BJ (cell line): ENCODE measurements around the gene CTNNBIP1. TPM values are rescaled to one million over a fixed set of nuclear protein-coding genes. Genes with fewer than 3 reads are reported as not detected.

Experiments
- CTCF ChIA-PET: fragments of 350-600 bp; formaldehyde crosslinking; extraction: SDS; loops from one replicate; lab custom pipeline; 2021; ENCODE audit warnings: antibody characterized with exemption, inconsistent platforms; lab: Yijun Ruan, JAX
- POLR2A ChIA-PET: fragments of 300-600 bp; sonication (Branson Sonifier 250); formaldehyde crosslinking; extraction: SDS; loops from one replicate; lab custom pipeline; 2021; ENCODE audit warnings: antibody characterized with exemption; lab: Charles Lee
- DNase-seq: peaks from one replicate; pipeline ENCODE4 v3.0.0-alpha.2; 2011; ENCODE audit warnings: low read depth
- H3K27me3 ChIP-seq: 2 replicates; pipeline ENCODE4 v1.6.0; 2011; ENCODE audit warnings: low read length; ENCODE audit not compliant: control insufficient read depth, insufficient read depth
- H3K36me3 ChIP-seq: 2 replicates; pipeline ENCODE4 v1.5.1; 2011; ENCODE audit warnings: low read length; ENCODE audit not compliant: control insufficient read depth, insufficient read depth
- H3K4me3 ChIP-seq: 2 replicates; pipeline ENCODE4 v1.5.1; 2011; ENCODE audit warnings: low read depth, mild to moderate bottlenecking, control low read depth, low read length
- polyA plus RNA-seq: library from polyadenylated mRNA; depleted of rRNA; stranded (reverse); fragments of >200 nt; gene quantifications from 2 replicates; pipeline ENCODE4 v1.2.3, GENCODE V29; 2011
- TF ChIP-seq, protein P1 (sequence below): IDR thresholded peaks from 2 replicates; pipeline ENCODE4 v1.5.1; 2011; ENCODE audit warnings: low read depth, mild to moderate bottlenecking, control low read depth, inconsistent platforms, low read length, moderate library complexity; ENCODE audit not compliant: insufficient read depth

CTNNBIP1 gene
- polyA plus RNA-seq, 1 experiment, result 25.5 TPM

DNA sequence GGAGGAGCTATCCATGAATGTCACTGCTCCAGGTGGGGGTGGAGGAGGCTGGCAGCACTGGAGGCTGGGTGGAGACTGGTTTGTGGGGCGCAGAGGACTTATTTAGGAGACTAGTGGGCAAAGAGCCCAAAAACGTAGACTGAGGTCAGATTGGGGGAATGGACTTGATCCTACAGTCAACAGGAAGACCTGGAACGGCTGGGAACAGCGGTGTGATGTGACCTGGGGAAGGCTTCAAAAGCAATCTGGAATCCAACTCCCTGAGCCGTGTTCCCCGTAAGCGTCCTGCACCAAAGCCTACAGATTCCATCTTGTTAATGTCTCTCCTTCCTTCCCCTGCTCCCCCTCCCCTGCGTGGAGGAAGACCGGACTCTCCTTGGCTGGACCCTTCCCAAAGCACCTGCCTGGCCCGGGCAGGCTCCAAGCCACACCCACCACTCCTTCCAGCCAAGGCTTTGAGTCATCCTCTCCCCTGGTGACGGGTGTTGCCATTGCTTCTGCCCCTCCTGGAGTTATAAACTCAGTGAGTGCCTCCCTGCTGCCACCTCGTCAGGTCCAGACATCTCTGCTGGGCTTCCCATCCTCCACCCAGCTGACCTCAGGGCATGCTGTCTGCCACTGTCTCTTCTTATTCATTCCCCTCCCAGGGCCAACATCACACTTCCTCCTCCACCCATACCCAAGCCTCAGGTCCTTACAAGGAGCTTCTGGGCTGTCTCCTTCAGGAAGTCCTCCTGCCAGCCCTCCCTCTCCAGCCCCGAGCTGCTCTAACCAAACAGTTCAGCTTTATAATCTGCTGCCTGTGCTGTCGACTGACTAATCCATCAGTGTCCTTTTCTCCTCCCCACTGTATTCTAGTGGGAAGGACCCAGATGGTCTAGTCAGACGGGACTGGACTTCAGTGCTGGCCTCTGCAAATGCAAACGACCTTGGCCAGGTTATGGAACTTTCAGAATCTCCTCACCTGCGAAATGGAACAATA, 84.7 kb downstream of the CTNNBIP1 start:
- no peak overlapping the region for H3K4me3 ChIP-seq
- no peak for DNase-seq
- POLR2A ChIA-PET, result no interaction called here
- no peaks in the 10 kb centered on the region for H3K36me3 ChIP-seq
- TF ChIP-seq, protein P1, sequence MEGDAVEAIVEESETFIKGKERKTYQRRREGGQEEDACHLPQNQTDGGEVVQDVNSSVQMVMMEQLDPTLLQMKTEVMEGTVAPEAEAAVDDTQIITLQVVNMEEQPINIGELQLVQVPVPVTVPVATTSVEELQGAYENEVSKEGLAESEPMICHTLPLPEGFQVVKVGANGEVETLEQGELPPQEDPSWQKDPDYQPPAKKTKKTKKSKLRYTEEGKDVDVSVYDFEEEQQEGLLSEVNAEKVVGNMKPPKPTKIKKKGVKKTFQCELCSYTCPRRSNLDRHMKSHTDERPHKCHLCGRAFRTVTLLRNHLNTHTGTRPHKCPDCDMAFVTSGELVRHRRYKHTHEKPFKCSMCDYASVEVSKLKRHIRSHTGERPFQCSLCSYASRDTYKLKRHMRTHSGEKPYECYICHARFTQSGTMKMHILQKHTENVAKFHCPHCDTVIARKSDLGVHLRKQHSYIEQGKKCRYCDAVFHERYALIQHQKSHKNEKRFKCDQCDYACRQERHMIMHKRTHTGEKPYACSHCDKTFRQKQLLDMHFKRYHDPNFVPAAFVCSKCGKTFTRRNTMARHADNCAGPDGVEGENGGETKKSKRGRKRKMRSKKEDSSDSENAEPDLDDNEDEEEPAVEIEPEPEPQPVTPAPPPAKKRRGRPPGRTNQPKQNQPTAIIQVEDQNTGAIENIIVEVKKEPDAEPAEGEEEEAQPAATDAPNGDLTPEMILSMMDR, result no peak
- no peaks in the 10 kb centered on the region for H3K27me3 ChIP-seq
- CTCF ChIA-PET, result interaction anchor here (0.5 to 1.3 kb wide), 4 partner anchors 10 to 252 kb away, joined by 3 to 5 read pairs (median 4); no protein-coding TSS in a partner anchor

DNA sequence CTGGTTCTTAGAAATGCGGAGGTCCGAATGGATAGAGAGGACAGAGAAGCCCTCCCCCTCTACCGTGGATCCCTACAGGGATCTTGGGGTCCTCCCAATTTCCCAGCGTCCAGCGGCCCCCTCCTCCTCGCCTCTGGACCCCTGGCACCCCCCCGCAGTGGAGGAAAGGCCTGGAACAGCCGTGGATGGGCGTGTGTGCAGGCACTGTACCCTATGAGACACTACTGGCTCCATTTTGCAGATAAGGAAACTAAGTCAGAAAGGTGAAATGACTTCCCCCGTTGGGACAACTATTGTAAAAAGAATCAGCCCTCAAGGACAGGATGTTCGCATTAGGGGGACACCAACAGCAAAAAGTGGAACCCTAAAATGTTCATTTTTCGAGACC, 85.4 kb downstream of the CTNNBIP1 start:
- TF ChIP-seq, protein P1, result no peak
- no peaks in the 10 kb centered on the region for H3K27me3 ChIP-seq
- ChIA-PET POLR2A (no interaction called here), CTCF (no interaction called here)
- no peak for DNase-seq
- no peaks in the 10 kb centered on the region for H3K36me3 ChIP-seq
- H3K4me3 ChIP-seq, result peak overlapping the region; percentile 47

DNA sequence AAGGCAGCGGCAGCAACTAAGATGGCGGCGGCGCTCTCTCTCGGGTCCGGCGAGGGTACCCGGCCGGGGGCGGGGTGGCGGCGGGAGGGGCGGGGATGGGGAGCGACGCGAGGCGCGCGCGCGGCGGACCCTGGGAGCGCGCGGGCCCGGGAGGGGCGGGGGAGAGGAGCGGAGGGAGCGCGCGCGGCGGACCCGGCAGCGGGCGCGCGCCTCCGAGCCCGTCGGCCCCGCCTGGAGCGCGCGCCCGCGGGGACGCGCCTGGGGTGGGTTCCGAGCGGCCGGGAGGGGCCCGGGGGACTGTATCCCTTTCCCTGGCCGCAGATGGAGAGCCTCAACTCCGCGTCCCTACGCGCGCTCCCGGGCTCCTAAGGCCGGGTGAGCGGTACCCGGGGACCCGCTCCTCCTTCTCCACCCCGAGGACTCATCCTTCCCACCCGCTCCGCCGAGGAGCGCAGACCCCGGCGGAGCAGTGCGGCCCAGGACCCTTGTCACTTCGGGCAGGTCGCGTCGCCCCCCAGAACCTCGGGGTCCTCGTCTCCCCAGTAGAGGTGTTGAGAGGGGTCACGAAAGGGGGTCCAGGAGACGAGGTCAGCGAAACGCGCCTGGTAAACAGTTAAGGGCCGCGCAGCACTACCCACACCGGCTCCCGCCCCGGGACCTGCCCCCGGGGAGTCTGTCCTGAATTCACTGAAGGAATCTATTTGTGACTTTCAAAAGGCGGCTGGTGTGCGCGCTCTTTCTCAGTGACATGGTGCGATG, 85.9 kb downstream of the CTNNBIP1 start, which contains the start of gene CLSTN1:
Gene CLSTN1, minus strand, starts transcription at position 23 of the 759 bp plus-strand sequence. CDS start 232 bp downstream, outside the sequence.
- Histone ChIP-seq H3K27me3 (no peaks in the 10 kb centered on the region), H3K36me3 (no peaks in the 10 kb centered on the region), H3K4me3 (peak within 1 kb of the TSS; percentile 57)
- POLR2A ChIA-PET, result interaction anchor here (0.5 kb wide), 1 partner anchor 24 kb away, joined by 4 read pairs; no protein-coding TSS in a partner anchor
- DNase-seq, result no peak
- TF ChIP-seq, protein P1, result no peak
- CTCF ChIA-PET, result no interaction called here

DNA sequence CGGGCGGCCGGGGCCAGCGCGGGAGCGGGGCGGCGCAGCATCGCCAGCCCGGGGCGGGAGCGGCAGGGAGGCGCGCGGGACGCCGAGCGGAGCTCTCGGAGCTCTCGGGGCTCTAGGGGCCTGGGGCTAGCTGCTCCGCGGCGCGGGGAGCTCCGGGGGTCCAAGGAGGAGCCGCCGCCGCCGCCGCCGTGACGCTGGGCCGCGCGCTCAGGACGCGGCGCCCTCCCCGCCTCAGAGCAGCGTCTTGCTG, 86.5 kb downstream of the CTNNBIP1 start:
- CTCF ChIA-PET, result no interaction called here
- no peak for DNase-seq
- Histone ChIP-seq H3K36me3 (no peaks in the 10 kb centered on the region), H3K4me3 (peak overlapping the region; percentile 57), H3K27me3 (no peaks in the 10 kb centered on the region)
- TF ChIP-seq, protein P1, result no peak
- POLR2A ChIA-PET, result interaction anchor here (0.5 kb wide), 1 partner anchor 23 kb away, joined by 4 read pairs; no protein-coding TSS in a partner anchor
